HEK293 (cell line): ENCODE results near the gene ARHGEF40.

ENCODE experiments used
- HOXA7 ChIP-seq: sonication (generic); formaldehyde crosslinking; IDR thresholded peaks from 2 replicates; pipeline ENCODE4 v1.8.1; 2022; ENCODE audit warnings: missing genetic modification reagents, borderline replicate concordance
- MZF1 ChIP-seq: fragments of 450-650 bp; formaldehyde crosslinking; IDR thresholded peaks from 2 replicates; pipeline ENCODE4 v1.5.1; 2017; ENCODE audit warnings: missing biosample characterization, missing genetic modification characterization, borderline replicate concordance
- SALL2 ChIP-seq: fragments of 450-650 bp; formaldehyde crosslinking; IDR thresholded peaks from 2 replicates; pipeline ENCODE4 v1.5.0; 2017; ENCODE audit warnings: missing biosample characterization, mild to moderate bottlenecking, missing genetic modification characterization, borderline replicate concordance
- YY2 ChIP-seq: fragments of 450-650 bp; formaldehyde crosslinking; IDR thresholded peaks from 2 replicates; pipeline ENCODE4 v1.5.1; 2016; ENCODE audit warnings: missing biosample characterization, missing genetic modification characterization
- ZBTB8A ChIP-seq: fragments of 450-650 bp; formaldehyde crosslinking; IDR thresholded peaks from 2 replicates; pipeline ENCODE4 v1.5.1; 2016; ENCODE audit warnings: missing biosample characterization, missing genetic modification characterization
- ZFHX2 ChIP-seq: fragments of 450-650 bp; formaldehyde crosslinking; conservative IDR thresholded peaks from 2 replicates; pipeline ENCODE4 v1.5.1; 2016; ENCODE audit warnings: missing biosample characterization, missing genetic modification characterization
- ZFP3 ChIP-seq: fragments of 450-650 bp; formaldehyde crosslinking; IDR thresholded peaks from 2 replicates; pipeline ENCODE4 v1.5.1; 2016; ENCODE audit warnings: low read depth, missing biosample characterization, missing genetic modification characterization
- ZFP41 ChIP-seq: fragments of 450-650 bp; formaldehyde crosslinking; IDR thresholded peaks from 2 replicates; pipeline ENCODE4 v1.5.1; 2016; ENCODE audit warnings: missing biosample characterization, missing genetic modification characterization, borderline replicate concordance
- ZNF140 ChIP-seq: fragments of 450-650 bp; formaldehyde crosslinking; IDR thresholded peaks from 2 replicates; pipeline ENCODE4 v1.5.1; 2016; ENCODE audit warnings: missing biosample characterization, missing genetic modification characterization
- ZNF16 ChIP-seq: fragments of 450-650 bp; formaldehyde crosslinking; IDR thresholded peaks from 2 replicates; pipeline ENCODE4 v1.5.1; 2016; ENCODE audit warnings: low read depth, missing biosample characterization, missing genetic modification characterization
- ZNF175 ChIP-seq: fragments of 450-650 bp; formaldehyde crosslinking; IDR thresholded peaks from 2 replicates; pipeline ENCODE4 v1.5.1; 2016; ENCODE audit warnings: missing biosample characterization, missing genetic modification characterization
- ZNF211 ChIP-seq: fragments of 450-650 bp; formaldehyde crosslinking; IDR thresholded peaks from 2 replicates; pipeline ENCODE4 v1.5.1; 2016; ENCODE audit warnings: low read depth, missing biosample characterization, missing genetic modification characterization
- ZNF23 ChIP-seq: fragments of 450-650 bp; formaldehyde crosslinking; IDR thresholded peaks from 2 replicates; pipeline ENCODE4 v1.5.1; 2016; ENCODE audit warnings: missing biosample characterization, missing genetic modification characterization, borderline replicate concordance
- ZNF514 ChIP-seq: fragments of 450-650 bp; formaldehyde crosslinking; IDR thresholded peaks from 2 replicates; pipeline ENCODE4 v1.5.1; 2016; ENCODE audit warnings: missing biosample characterization, missing genetic modification characterization
- ZNF530 ChIP-seq: fragments of 450-650 bp; formaldehyde crosslinking; IDR thresholded peaks from 2 replicates; pipeline ENCODE4 v1.5.1; 2016; ENCODE audit warnings: low read depth, missing biosample characterization, missing genetic modification characterization
- ZNF558 ChIP-seq: fragments of 450-650 bp; formaldehyde crosslinking; IDR thresholded peaks from 2 replicates; pipeline ENCODE4 v1.5.1; 2016; ENCODE audit warnings: missing biosample characterization, missing genetic modification characterization
- ZNF776 ChIP-seq: fragments of 450-650 bp; formaldehyde crosslinking; IDR thresholded peaks from 2 replicates; pipeline ENCODE4 v1.5.0; 2017; ENCODE audit warnings: missing biosample characterization, missing genetic modification characterization, borderline replicate concordance
- ZNF830 ChIP-seq: fragments of 450-650 bp; IDR thresholded peaks from 2 replicates; pipeline ENCODE4 v1.5.0; 2018; ENCODE audit warnings: missing biosample characterization, missing genetic modification characterization, low read depth, mild to moderate bottlenecking, moderate library complexity
- ZXDB ChIP-seq: fragments of 450-650 bp; formaldehyde crosslinking; IDR thresholded peaks from 2 replicates; pipeline ENCODE4 v1.5.1; 2016; ENCODE audit warnings: missing biosample characterization, missing genetic modification characterization
- TF ChIP-seq, protein P1 (sequence below): fragments of 450-650 bp; formaldehyde crosslinking; IDR thresholded peaks from 2 replicates; pipeline ENCODE4 v1.5.1; 2016; ENCODE audit warnings: missing biosample characterization, missing genetic modification characterization
- TF ChIP-seq, protein P2 (sequence below): fragments of 450-650 bp; formaldehyde crosslinking; IDR thresholded peaks from 2 replicates; pipeline ENCODE4 v1.5.1; 2016; ENCODE audit warnings: missing biosample characterization, missing genetic modification characterization, low read depth
- TF ChIP-seq, protein P3 (sequence below): fragments of 450-650 bp; formaldehyde crosslinking; IDR thresholded peaks from 2 replicates; pipeline ENCODE4; 2016; ENCODE audit warnings: missing biosample characterization, missing genetic modification characterization
- TF ChIP-seq, protein P4 (sequence below): fragments of 450-650 bp; formaldehyde crosslinking; IDR thresholded peaks from 2 replicates; pipeline ENCODE4 v1.5.1; 2016; ENCODE audit warnings: missing biosample characterization, missing genetic modification characterization
- TF ChIP-seq, protein P5 (sequence below): fragments of 450-650 bp; formaldehyde crosslinking; IDR thresholded peaks from 2 replicates; pipeline ENCODE4 v1.5.1; 2016; ENCODE audit warnings: missing biosample characterization, missing genetic modification characterization
- TF ChIP-seq, protein P6 (sequence below): fragments of 450-650 bp; formaldehyde crosslinking; IDR thresholded peaks from 2 replicates; pipeline ENCODE4 v1.5.1; 2016; ENCODE audit warnings: missing biosample characterization, missing genetic modification characterization
- TF ChIP-seq, protein P7 (sequence below): fragments of 450-650 bp; formaldehyde crosslinking; IDR thresholded peaks from 2 replicates; pipeline ENCODE4 v1.5.1; 2016; ENCODE audit warnings: missing biosample characterization, missing genetic modification characterization
- TF ChIP-seq, protein P8 (sequence below): fragments of 450-650 bp; formaldehyde crosslinking; IDR thresholded peaks from 2 replicates; pipeline ENCODE4 v1.5.1; 2017; ENCODE audit warnings: missing biosample characterization, missing genetic modification characterization

ARHGEF40 gene

DNA sequence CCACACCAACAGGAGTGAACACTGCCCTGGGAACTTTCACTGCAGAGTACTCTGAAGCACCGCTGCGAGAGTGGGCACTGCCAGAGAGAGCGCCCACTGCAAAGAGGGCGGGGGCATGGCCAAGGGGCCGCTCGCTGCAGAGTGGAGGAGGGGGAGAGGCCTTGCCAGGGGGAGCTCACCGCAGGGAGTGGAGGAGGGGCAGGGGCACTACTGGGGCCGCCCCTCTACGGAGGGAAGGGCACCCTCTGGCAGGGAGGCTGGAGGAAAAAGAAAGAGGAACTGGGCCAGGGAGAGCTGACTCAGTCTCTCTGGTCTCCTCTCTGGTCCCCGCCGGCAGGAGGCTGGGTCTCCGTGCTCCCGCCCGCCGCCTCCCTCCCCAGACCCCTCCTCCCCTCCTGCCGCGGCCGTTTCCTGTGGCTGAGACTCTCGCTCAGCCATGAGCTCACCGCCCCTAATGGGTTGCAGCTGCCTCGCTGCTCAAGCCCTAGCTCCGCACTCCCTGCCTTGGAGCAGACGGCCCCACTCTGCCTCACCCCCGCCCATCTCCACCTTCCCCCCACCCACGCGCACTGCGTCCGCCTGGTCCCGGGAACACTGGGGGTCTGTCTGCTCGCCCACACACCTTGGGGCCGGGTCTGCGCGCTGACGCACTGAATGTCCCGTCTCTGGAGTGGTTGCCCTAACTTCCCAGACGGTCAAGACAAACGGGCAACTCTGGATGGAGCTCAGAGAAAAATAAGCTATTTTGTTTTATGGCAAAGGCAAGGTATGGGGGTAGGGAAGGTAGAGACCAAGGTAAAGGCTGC lies 1.3 kb downstream of the ARHGEF40 start (continued):
- TF ChIP-seq, protein P1, sequence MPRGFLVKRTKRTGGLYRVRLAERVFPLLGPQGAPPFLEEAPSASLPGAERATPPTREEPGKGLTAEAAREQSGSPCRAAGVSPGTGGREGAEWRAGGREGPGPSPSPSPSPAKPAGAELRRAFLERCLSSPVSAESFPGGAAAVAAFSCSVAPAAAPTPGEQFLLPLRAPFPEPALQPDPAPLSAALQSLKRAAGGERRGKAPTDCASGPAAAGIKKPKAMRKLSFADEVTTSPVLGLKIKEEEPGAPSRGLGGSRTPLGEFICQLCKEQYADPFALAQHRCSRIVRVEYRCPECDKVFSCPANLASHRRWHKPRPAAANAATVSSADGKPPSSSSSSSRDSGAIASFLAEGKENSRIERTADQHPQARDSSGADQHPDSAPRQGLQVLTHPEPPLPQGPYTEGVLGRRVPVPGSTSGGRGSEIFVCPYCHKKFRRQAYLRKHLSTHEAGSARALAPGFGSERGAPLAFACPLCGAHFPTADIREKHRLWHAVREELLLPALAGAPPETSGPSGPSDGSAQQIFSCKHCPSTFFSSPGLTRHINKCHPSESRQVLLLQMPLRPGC (tag by site-specific recombination) = no peak
- TF ChIP-seq, protein P2, sequence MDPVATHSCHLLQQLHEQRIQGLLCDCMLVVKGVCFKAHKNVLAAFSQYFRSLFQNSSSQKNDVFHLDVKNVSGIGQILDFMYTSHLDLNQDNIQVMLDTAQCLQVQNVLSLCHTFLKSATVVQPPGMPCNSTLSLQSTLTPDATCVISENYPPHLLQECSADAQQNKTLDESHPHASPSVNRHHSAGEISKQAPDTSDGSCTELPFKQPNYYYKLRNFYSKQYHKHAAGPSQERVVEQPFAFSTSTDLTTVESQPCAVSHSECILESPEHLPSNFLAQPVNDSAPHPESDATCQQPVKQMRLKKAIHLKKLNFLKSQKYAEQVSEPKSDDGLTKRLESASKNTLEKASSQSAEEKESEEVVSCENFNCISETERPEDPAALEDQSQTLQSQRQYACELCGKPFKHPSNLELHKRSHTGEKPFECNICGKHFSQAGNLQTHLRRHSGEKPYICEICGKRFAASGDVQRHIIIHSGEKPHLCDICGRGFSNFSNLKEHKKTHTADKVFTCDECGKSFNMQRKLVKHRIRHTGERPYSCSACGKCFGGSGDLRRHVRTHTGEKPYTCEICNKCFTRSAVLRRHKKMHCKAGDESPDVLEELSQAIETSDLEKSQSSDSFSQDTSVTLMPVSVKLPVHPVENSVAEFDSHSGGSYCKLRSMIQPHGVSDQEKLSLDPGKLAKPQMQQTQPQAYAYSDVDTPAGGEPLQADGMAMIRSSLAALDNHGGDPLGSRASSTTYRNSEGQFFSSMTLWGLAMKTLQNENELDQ (tag by site-specific recombination) = no peak
- TF ChIP-seq ZNF211 (no peak), ZNF23 (tag by site-specific recombination) (no peak), ZNF776 (tag by site-specific recombination) (no peak), ZBTB8A (tag by site-specific recombination) (peak; percentile 75), ZFP41 (tag by site-specific recombination) (no peak), ZNF530 (tag by site-specific recombination) (no peak), HOXA7 (CRISPR knock-in tag) (no peak), ZNF140 (tag by site-specific recombination) (no peak), MZF1 (tag by site-specific recombination) (no peak; the same call in 1 of the 2 replicates), YY2 (tag by site-specific recombination) (no peak), ZNF558 (tag by site-specific recombination) (no peak), ZNF830 (tag by site-specific recombination) (no peak), SALL2 (tag by site-specific recombination) (no peak), ZFHX2 (tag by site-specific recombination) (peak; percentile 95), ZNF514 (tag by site-specific recombination) (no peak), ZNF175 (tag by site-specific recombination) (no peak), ZXDB (peak; percentile 85), ZFP3 (tag by site-specific recombination) (no peak), ZNF16 (tag by site-specific recombination) (no peak)
- TF ChIP-seq, protein P3, sequence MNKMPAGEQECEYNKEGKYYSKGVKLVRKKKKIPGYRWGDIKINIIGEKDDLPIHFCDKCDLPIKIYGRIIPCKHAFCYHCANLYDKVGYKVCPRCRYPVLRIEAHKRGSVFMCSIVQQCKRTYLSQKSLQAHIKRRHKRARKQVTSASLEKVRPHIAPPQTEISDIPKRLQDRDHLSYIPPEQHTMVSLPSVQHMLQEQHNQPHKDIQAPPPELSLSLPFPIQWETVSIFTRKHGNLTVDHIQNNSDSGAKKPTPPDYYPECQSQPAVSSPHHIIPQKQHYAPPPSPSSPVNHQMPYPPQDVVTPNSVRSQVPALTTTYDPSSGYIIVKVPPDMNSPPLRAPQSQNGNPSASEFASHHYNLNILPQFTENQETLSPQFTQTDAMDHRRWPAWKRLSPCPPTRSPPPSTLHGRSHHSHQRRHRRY (tag by site-specific recombination) = no peak
- TF ChIP-seq, protein P4, sequence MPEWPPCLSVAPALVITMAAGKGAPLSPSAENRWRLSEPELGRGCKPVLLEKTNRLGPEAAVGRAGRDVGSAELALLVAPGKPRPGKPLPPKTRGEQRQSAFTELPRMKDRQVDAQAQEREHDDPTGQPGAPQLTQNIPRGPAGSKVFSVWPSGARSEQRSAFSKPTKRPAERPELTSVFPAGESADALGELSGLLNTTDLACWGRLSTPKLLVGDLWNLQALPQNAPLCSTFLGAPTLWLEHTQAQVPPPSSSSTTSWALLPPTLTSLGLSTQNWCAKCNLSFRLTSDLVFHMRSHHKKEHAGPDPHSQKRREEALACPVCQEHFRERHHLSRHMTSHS (tag by site-specific recombination) = no peak
- TF ChIP-seq, protein P5, sequence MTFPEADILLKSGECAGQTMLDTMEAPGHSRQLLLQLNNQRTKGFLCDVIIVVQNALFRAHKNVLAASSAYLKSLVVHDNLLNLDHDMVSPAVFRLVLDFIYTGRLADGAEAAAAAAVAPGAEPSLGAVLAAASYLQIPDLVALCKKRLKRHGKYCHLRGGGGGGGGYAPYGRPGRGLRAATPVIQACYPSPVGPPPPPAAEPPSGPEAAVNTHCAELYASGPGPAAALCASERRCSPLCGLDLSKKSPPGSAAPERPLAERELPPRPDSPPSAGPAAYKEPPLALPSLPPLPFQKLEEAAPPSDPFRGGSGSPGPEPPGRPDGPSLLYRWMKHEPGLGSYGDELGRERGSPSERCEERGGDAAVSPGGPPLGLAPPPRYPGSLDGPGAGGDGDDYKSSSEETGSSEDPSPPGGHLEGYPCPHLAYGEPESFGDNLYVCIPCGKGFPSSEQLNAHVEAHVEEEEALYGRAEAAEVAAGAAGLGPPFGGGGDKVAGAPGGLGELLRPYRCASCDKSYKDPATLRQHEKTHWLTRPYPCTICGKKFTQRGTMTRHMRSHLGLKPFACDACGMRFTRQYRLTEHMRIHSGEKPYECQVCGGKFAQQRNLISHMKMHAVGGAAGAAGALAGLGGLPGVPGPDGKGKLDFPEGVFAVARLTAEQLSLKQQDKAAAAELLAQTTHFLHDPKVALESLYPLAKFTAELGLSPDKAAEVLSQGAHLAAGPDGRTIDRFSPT (tag by site-specific recombination) = peak; percentile 96
- TF ChIP-seq, protein P6, sequence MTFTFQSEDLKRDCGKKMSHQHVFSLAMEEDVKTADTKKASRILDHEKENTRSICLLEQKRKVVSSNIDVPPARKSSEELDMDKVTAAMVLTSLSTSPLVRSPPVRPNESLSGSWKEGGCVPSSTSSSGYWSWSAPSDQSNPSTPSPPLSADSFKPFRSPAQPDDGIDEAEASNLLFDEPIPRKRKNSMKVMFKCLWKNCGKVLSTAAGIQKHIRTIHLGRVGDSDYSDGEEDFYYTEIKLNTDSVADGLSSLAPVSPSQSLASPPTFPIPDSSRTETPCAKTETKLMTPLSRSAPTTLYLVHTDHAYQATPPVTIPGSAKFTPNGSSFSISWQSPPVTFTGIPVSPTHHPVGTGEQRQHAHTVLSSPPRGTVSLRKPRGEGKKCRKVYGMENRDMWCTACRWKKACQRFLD (tag by site-specific recombination) = no peak
- TF ChIP-seq, protein P7, sequence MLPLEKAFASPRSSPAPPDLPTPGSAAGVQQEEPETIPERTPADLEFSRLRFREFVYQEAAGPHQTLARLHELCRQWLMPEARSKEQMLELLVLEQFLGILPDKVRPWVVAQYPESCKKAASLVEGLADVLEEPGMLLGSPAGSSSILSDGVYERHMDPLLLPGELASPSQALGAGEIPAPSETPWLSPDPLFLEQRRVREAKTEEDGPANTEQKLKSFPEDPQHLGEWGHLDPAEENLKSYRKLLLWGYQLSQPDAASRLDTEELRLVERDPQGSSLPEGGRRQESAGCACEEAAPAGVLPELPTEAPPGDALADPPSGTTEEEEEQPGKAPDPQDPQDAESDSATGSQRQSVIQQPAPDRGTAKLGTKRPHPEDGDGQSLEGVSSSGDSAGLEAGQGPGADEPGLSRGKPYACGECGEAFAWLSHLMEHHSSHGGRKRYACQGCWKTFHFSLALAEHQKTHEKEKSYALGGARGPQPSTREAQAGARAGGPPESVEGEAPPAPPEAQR (tag by site-specific recombination) = no peak
- TF ChIP-seq, protein P8, sequence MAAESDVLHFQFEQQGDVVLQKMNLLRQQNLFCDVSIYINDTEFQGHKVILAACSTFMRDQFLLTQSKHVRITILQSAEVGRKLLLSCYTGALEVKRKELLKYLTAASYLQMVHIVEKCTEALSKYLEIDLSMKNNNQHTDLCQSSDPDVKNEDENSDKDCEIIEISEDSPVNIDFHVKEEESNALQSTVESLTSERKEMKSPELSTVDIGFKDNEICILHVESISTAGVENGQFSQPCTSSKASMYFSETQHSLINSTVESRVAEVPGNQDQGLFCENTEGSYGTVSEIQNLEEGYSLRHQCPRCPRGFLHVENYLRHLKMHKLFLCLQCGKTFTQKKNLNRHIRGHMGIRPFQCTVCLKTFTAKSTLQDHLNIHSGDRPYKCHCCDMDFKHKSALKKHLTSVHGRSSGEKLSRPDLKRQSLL = no peak
